ENCODE measurements around the gene GGT1.
A peak's percentile ranks its signal among the peaks of the same experiment; 100 is the strongest.

Gene GGT1

GRCh38 chr22:24602847-24603769 is at the start of gene GGT1:
GGT1 (plus strand) TSS chr22:24603193; CDS start chr22:24611082, 7,889 bp downstream.
- peak; percentile 67 for DNase-seq (ENCODE audit: low spot score)

- peak; percentile 19 for DNase-seq (ENCODE audit: low spot score)
Observed at GRCh38 chr22:24553597-24554312, 49.2 kb upstream of the GGT1 start.

- peak; percentile 18 for DNase-seq (ENCODE audit: low spot score)
Observed at GRCh38 chr22:24554313-24555164, 48.5 kb upstream of the GGT1 start, which contains the start of gene GUCD1. GUCD1 (minus strand) TSS chr22:24555138; CDS start chr22:24554991, 147 bp downstream.

GRCh38 chr22:24555165-24556039 is 47.6 kb upstream of the GGT1 start, which contains the start of gene SNRPD3:
SNRPD3 (plus strand) TSS chr22:24555999; CDS start chr22:24557675, 1,676 bp downstream.
- peak; percentile 99 for DNase-seq (ENCODE audit: low spot score)

- DNase-seq (ENCODE audit: low spot score): no peak
Observed at GRCh38 chr22:24559471-24559870, 43.5 kb upstream of the GGT1 start.

GRCh38 chr22:24563246-24563645 is 39.7 kb upstream of the GGT1 start:
- DNase-seq (ENCODE audit: low spot score): no peak

- no peak for DNase-seq (ENCODE audit: low spot score)
Observed at GRCh38 chr22:24564376-24565058, 38.5 kb upstream of the GGT1 start.

- DNase-seq (ENCODE audit: low spot score): no peak
Observed at GRCh38 chr22:24565077-24565476, 37.9 kb upstream of the GGT1 start.

- no peak for DNase-seq (ENCODE audit: low spot score)
Observed at GRCh38 chr22:24566899-24567511, 36.0 kb upstream of the GGT1 start.

- no peak for DNase-seq (ENCODE audit: low spot score)
Observed at GRCh38 chr22:24567668-24568067, 35.3 kb upstream of the GGT1 start.

GRCh38 chr22:24571266-24571665 is 31.7 kb upstream of the GGT1 start:
- no peak for DNase-seq (ENCODE audit: low spot score)

GRCh38 chr22:24576778-24577177 is 26.2 kb upstream of the GGT1 start:
- no peak for DNase-seq (ENCODE audit: low spot score)

- DNase-seq (ENCODE audit: low spot score): no peak
Observed at GRCh38 chr22:24578355-24579257, 24.4 kb upstream of the GGT1 start.

GRCh38 chr22:24579258-24579601 is 23.8 kb upstream of the GGT1 start:
- no peak for DNase-seq (ENCODE audit: low spot score)

- DNase-seq (ENCODE audit: low spot score): no peak
Observed at GRCh38 chr22:24580276-24580675, 22.7 kb upstream of the GGT1 start.

- peak; percentile 18 for DNase-seq (ENCODE audit: low spot score)
Observed at GRCh38 chr22:24582056-24582814, 20.8 kb upstream of the GGT1 start.

GRCh38 chr22:24583221-24584165 is 19.5 kb upstream of the GGT1 start:
- no peak for DNase-seq (ENCODE audit: low spot score)
